HG02938 (cell line): ENCODE data around the gene BAIAP3.
A peak's percentile ranks its signal among the peaks of the same experiment; 100 is the strongest.

ENCODE experiments used
- ATAC-seq: cut with Tn5 transposase; IDR thresholded peaks from one replicate; pipeline ENCODE4 v1.9.1; 2021; ENCODE audit warnings: mild to moderate bottlenecking, moderate library complexity; ENCODE audit not compliant: unreplicated experiment

Gene BAIAP3

GRCh38 chr16:1346422-1347285 is 13.2 kb downstream of the BAIAP3 start:
- ATAC-seq, result no peak

GRCh38 chr16:1347286-1347855 is 13.9 kb downstream of the BAIAP3 start:
- ATAC-seq, result no peak

GRCh38 chr16:1347962-1348361 is 14.5 kb downstream of the BAIAP3 start:
- ATAC-seq, result no peak

GRCh38 chr16:1348441-1348840 is 15.0 kb downstream of the BAIAP3 start:
- ATAC-seq, result no peak

GRCh38 chr16:1348926-1349325 is 15.5 kb downstream of the BAIAP3 start:
- no peak for ATAC-seq

- ATAC-seq, result no peak
Observed at GRCh38 chr16:1349351-1349750, 15.9 kb downstream of the BAIAP3 start.

GRCh38 chr16:1349951-1350350 is 16.5 kb downstream of the BAIAP3 start:
- ATAC-seq, result no peak

GRCh38 chr16:1350691-1351090 is 17.2 kb downstream of the BAIAP3 start:
- ATAC-seq, result no peak

- peak; percentile 7 for ATAC-seq
Observed at GRCh38 chr16:1351215-1351581, 17.8 kb downstream of the BAIAP3 start.

GRCh38 chr16:1351582-1352362 is 18.3 kb downstream of the BAIAP3 start, which contains the start of the genes GNPTG and TSR3:
Gene GNPTG, plus strand, starts transcription at chr16:1351931. Its CDS starts 35 bp downstream, at chr16:1351966.
Gene TSR3, minus strand, starts transcription at chr16:1351878. Its CDS starts 74 bp downstream, at chr16:1351804.
- ATAC-seq, result peak; percentile 58

- ATAC-seq, result no peak
Observed at GRCh38 chr16:1354815-1355540, 21.5 kb downstream of the BAIAP3 start.

- no peak for ATAC-seq
Observed at GRCh38 chr16:1355591-1355990, 22.1 kb downstream of the BAIAP3 start.

GRCh38 chr16:1356061-1356900 is 22.8 kb downstream of the BAIAP3 start:
- no peak for ATAC-seq

GRCh38 chr16:1357906-1358566 is 24.6 kb downstream of the BAIAP3 start:
- ATAC-seq, result no peak

GRCh38 chr16:1361685-1362360 is 28.4 kb downstream of the BAIAP3 start:
- no peak for ATAC-seq

- no peak for ATAC-seq
Observed at GRCh38 chr16:1362807-1363206, 29.4 kb downstream of the BAIAP3 start.

- ATAC-seq, result no peak
Observed at GRCh38 chr16:1363501-1364041, 30.1 kb downstream of the BAIAP3 start.

GRCh38 chr16:1364510-1364909 is 31.1 kb downstream of the BAIAP3 start:
- ATAC-seq, result no peak
